T1000 (cell line): ENCODE data around the gene WBP2.
"Not testable (repeated sequence)": the region's sequence is repeated elsewhere in the genome, so short reads cannot be mapped to it uniquely, and the experiment has no call there.

Source experiments
- DNase-seq: peaks from one replicate; lab custom pipeline; 2025; ENCODE audit warnings: mixed read lengths; lab: John Stamatoyannopoulos, UW

Gene WBP2

GRCh38 chr17:75889454-75889853, 34.3 kb upstream of the WBP2 start:
- no peak for DNase-seq

- no peak for DNase-seq
Observed at GRCh38 chr17:75888484-75888883, 33.3 kb upstream of the WBP2 start.

- not testable (repeated sequence) for DNase-seq
Observed at GRCh38 chr17:75885860-75886259, 30.7 kb upstream of the WBP2 start.

- no peak for DNase-seq
Observed at GRCh38 chr17:75885431-75885830, 30.3 kb upstream of the WBP2 start.

- DNase-seq = no peak
Observed at GRCh38 chr17:75881678-75882454, 26.7 kb upstream of the WBP2 start.

- DNase-seq = no peak
Observed at GRCh38 chr17:75880266-75880665, 25.1 kb upstream of the WBP2 start.

- DNase-seq = peak; percentile 69
Observed at GRCh38 chr17:75878174-75878998, 23.3 kb upstream of the WBP2 start, which contains the start of gene TRIM47. Gene TRIM47, minus strand, starts transcription at chr17:75878581. Its CDS starts 33 bp downstream, at chr17:75878548.

- peak; percentile 46 for DNase-seq
Observed at GRCh38 chr17:75877752-75878173, 22.6 kb upstream of the WBP2 start.

- peak; percentile 96 for DNase-seq
Observed at GRCh38 chr17:75876938-75877751, 22.0 kb upstream of the WBP2 start.

- no peak for DNase-seq
Observed at GRCh38 chr17:75876190-75876937, 21.2 kb upstream of the WBP2 start.

GRCh38 chr17:75875940-75876189, 20.7 kb upstream of the WBP2 start:
- peak; percentile 83 for DNase-seq

- no peak for DNase-seq
Observed at GRCh38 chr17:75875182-75875939, 20.2 kb upstream of the WBP2 start.

- no peak for DNase-seq
Observed at GRCh38 chr17:75874323-75875181, 19.4 kb upstream of the WBP2 start.

GRCh38 chr17:75873587-75874322, 18.6 kb upstream of the WBP2 start:
- DNase-seq = no peak

GRCh38 chr17:75872434-75873351, 17.6 kb upstream of the WBP2 start:
- DNase-seq = peak; percentile 52

- DNase-seq = not testable (repeated sequence)
Observed at GRCh38 chr17:75870228-75870627, 15.1 kb upstream of the WBP2 start.

- DNase-seq = no peak
Observed at GRCh38 chr17:75869282-75870141, 14.4 kb upstream of the WBP2 start.
